GOT3 (cell line): ENCODE data around the gene PKN1.

ENCODE experiments used
- DNase-seq: peaks from one replicate; lab custom pipeline; 2025; ENCODE audit warnings: mixed read lengths; lab: John Stamatoyannopoulos, UW

Gene PKN1

GRCh38 chr19:14406645-14407401, 26.3 kb upstream of the PKN1 start:
- no peak for DNase-seq

- no peak for DNase-seq
These were observed 25.3 kb upstream of the PKN1 start for GRCh38 chr19:14407605-14408484.

GRCh38 chr19:14408491-14409145, 24.5 kb upstream of the PKN1 start:
- DNase-seq = no peak

DNA sequence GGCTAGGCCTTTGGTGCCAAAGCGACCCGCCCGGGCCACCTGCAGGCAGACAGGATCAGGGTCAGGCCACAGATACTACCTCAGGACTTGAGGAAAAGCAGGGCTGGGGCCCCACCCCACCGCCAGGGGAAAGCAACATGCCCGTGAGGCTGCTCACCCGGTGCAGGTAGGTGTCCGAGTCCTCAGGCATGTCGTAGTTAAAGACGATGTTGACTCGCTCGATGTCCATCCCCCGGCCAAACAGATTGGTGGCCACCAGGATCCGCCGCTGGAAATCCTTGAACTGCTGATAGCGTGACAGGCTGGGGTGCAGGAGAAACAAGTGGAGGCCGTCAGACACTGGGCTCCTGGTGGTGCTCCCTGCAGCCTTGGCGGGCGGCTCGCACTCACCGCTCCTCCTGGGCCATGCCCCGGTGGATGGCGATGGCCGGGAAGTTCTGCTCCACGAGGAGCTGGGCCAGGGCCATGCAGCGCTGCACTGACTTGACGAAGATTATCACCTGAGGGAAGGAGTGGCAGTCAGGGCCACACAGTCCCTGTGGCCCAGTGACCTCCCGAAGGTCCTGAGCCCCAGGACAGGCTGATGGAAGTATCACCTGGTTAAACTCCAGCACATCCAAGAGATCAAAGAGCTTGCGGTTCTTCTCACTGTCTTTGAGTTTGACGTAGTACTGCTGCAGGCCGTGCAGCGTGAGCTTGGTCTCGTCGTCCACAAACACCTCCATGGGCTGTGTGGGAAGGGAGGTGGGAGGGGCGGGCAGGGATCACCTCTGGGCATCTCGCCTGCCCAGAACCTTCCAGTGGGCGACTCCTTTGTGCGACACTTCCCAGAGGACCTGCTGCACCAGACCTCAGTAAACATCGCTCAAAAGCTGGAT, 23.7 kb upstream of the PKN1 start:
- no peak for DNase-seq

GRCh38 chr19:14410091-14411051, 22.7 kb upstream of the PKN1 start:
- DNase-seq = no peak

- DNase-seq = no peak
These were observed 21.8 kb upstream of the PKN1 start for GRCh38 chr19:14411161-14411937.

GRCh38 chr19:14411938-14412245, 21.2 kb upstream of the PKN1 start:
- DNase-seq = no peak

GRCh38 chr19:14412324-14412995, 20.6 kb upstream of the PKN1 start:
- no peak for DNase-seq

- DNase-seq = no peak
These were observed 20.0 kb upstream of the PKN1 start for GRCh38 chr19:14412996-14413692.

GRCh38 chr19:14413693-14414181, 19.4 kb upstream of the PKN1 start:
- DNase-seq = no peak

DNA sequence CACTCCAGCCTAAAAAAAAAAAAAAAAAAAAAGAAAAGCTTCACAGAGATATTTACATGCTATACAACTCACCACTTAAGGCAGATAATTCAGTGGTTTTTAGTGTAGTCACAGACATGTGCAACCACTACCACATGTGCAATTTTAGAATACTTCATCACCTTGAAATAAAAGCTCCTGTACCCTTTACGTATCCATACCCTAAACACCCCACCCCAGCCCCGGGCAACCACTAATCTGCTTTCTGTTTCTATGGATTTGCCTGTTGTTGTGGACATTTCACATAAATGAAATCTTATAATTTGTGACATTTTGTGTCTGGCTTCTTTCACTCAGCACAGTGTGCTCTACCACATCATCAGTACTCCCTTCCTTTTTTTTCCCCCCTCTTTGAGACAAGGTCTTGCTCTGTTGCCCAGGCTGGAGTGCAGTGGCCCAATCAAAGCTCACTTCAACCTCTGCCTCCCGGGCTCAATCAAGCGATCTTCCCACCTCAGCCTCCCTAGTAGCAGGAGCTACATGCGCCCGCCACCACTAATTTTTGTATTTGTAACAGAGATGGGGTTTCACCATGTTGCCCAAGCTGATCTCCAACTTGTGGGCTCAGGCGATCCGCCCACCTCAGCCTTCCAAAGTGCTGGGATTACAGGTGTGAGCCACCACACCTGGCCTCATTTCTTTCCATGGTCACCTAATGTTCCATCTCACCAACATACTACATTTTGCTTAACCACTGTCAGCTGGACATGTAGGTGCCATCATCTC, 18.0 kb upstream of the PKN1 start:
- no peak for DNase-seq

DNA sequence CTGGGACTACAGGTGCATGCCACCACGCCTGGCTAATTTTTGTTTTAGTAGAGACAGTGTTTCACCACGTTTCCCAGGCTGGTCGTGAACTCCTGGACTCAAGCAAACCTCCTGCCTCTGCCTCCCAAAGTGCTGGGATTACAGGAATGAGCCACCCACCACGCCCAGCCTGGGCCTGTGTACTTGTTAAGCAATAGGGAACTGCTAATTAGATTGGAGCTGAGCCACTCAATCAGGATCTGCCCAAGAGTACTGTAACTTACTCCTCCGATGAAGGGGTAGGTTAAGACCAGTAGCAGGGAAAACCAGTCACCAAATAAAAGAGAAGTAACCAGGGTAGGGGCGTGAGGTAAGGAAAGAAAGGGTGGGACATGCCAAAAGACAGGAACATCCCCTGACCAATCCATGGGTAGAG, 16.3 kb upstream of the PKN1 start:
- DNase-seq = no peak

DNA sequence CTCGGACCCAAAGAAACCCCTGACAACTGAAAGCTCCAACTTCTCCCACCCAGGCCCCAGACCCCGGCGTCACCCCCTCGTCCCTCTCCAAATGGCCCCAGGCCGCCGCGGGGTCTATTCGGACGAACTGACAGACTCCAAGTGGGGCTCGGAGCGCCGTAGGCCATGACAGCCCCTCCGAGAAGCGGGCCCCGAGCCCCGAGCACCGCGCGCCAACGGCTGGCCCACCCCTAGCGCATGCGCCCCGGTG, 14.3 kb upstream of the PKN1 start:
- no peak for DNase-seq

GRCh38 chr19:14419106-14419813, 13.8 kb upstream of the PKN1 start, which contains the start of gene DDX39A:
DDX39A (minus strand) TSS chr19:14419341; CDS start chr19:14413220, 6,121 bp downstream.
- DNase-seq = peak; percentile 96

DNA sequence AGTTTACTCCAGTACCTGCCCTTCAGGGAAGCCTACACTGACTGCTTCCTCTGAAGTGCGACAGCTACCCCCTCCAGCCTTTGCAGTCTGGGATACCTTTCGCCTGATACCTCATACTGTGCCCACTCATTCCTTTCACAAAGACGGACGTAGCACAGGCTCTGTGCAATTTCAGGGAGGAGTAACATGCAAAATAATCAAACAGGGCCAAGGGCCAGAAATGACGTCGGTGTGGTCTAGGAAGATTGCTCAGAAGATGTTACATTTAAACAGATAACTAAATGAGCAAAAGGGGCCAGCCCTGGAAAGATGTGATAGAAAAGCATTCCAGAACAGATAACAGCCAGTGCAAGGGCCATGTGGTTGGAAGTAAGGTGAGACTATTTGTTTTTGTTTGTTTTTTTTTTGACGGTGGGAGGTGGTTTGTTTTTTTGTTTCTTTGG, 7.4 kb upstream of the PKN1 start:
- DNase-seq = no peak

GRCh38 chr19:14427461-14427860, 5.6 kb upstream of the PKN1 start:
- DNase-seq = no peak

- no peak for DNase-seq
These were observed 4.2 kb upstream of the PKN1 start for GRCh38 chr19:14428882-14429416.
